ENCODE results near the gene TPRX2.

Gene TPRX2

GRCh38 chr19:47821460-47822020 is 37.5 kb upstream of the TPRX2 start, which contains the start of gene CRX:
Gene CRX (plus strand): TSS chr19:47821937. CDS start chr19:47834444, 12,507 bp downstream.
- no peak for TF ChIP-seq CTCF (IDR thresholded peaks at IDR 0.05; ENCODE audit: insufficient read depth, low read length, poor library complexity, severe bottlenecking)
- Histone ChIP-seq H3K36me3 (ENCODE audit: control insufficient read depth, insufficient read depth, low read length) (no peaks in the 10 kb centered on the region), H3K4me3 (replicated peaks; ENCODE audit: low read depth, low read length) (no peak within 1 kb of the TSS), H3K27me3 (replicated peaks; ENCODE audit: control insufficient read depth, insufficient read depth, low read length) (peaks cover 3% of the 10 kb centered on the region)
- DNase-seq (ENCODE audit: extremely low read depth, insufficient read length): no peak

- Histone ChIP-seq H3K27me3 (replicated peaks; ENCODE audit: control insufficient read depth, insufficient read depth, low read length) (peaks cover 3% of the 10 kb centered on the region), H3K4me3 (replicated peaks; ENCODE audit: low read depth, low read length) (no peak overlapping the region), H3K36me3 (ENCODE audit: control insufficient read depth, insufficient read depth, low read length) (no peaks in the 10 kb centered on the region)
- DNase-seq (ENCODE audit: extremely low read depth, insufficient read length): no peak
- peak; percentile 16 for TF ChIP-seq CTCF (IDR thresholded peaks at IDR 0.05; ENCODE audit: insufficient read depth, low read length, poor library complexity, severe bottlenecking)
Observed at GRCh38 chr19:47824396-47824795, 34.6 kb upstream of the TPRX2 start.

GRCh38 chr19:47826800-47827199 is 32.2 kb upstream of the TPRX2 start:
- TF ChIP-seq CTCF (IDR thresholded peaks at IDR 0.05; ENCODE audit: insufficient read depth, low read length, poor library complexity, severe bottlenecking): no peak
- no peak for DNase-seq (ENCODE audit: extremely low read depth, insufficient read length)
- H3K4me3 ChIP-seq (replicated peaks; ENCODE audit: low read depth, low read length): no peak overlapping the region
- H3K36me3 ChIP-seq (ENCODE audit: control insufficient read depth, insufficient read depth, low read length): no peaks in the 10 kb centered on the region
- peaks cover 2% of the 10 kb centered on the region for H3K27me3 ChIP-seq (replicated peaks; ENCODE audit: control insufficient read depth, insufficient read depth, low read length)

- no peak overlapping the region for H3K4me3 ChIP-seq (replicated peaks; ENCODE audit: low read depth, low read length)
- no peak for TF ChIP-seq CTCF (IDR thresholded peaks at IDR 0.05; ENCODE audit: insufficient read depth, low read length, poor library complexity, severe bottlenecking)
Observed at GRCh38 chr19:47832723-47833122, 26.3 kb upstream of the TPRX2 start.

GRCh38 chr19:47836038-47836437 is 23.0 kb upstream of the TPRX2 start:
- no peak for DNase-seq (ENCODE audit: extremely low read depth, insufficient read length)
- no peak for TF ChIP-seq CTCF (IDR thresholded peaks at IDR 0.05; ENCODE audit: insufficient read depth, low read length, poor library complexity, severe bottlenecking)
- Histone ChIP-seq H3K36me3 (ENCODE audit: control insufficient read depth, insufficient read depth, low read length) (no peaks in the 10 kb centered on the region), H3K27me3 (replicated peaks; ENCODE audit: control insufficient read depth, insufficient read depth, low read length) (no peaks in the 10 kb centered on the region), H3K4me3 (replicated peaks; ENCODE audit: low read depth, low read length) (no peak overlapping the region)

More at GRCh38 chr19:47832723-47833122, 26.3 kb upstream of the TPRX2 start:
- no peaks in the 10 kb centered on the region for H3K36me3 ChIP-seq (ENCODE audit: control insufficient read depth, insufficient read depth, low read length)
- no peaks in the 10 kb centered on the region for H3K27me3 ChIP-seq (replicated peaks; ENCODE audit: control insufficient read depth, insufficient read depth, low read length)
- DNase-seq (ENCODE audit: extremely low read depth, insufficient read length): no peak

GRCh38 chr19:47839411-47839810 is 19.6 kb upstream of the TPRX2 start:
- Histone ChIP-seq H3K36me3 (ENCODE audit: control insufficient read depth, insufficient read depth, low read length) (no peaks in the 10 kb centered on the region), H3K27me3 (replicated peaks; ENCODE audit: control insufficient read depth, insufficient read depth, low read length) (no peaks in the 10 kb centered on the region; the same call in 1 of the 2 replicates), H3K4me3 (replicated peaks; ENCODE audit: low read depth, low read length) (no peak overlapping the region)
- no peak for DNase-seq (ENCODE audit: extremely low read depth, insufficient read length)
- no peak for TF ChIP-seq CTCF (IDR thresholded peaks at IDR 0.05; ENCODE audit: insufficient read depth, low read length, poor library complexity, severe bottlenecking)

All from GM06990 (cell line).